ENCODE data around the gene NR5A1. TPM values are rescaled to one million over a fixed set of nuclear protein-coding genes. Genes with fewer than 3 reads are reported as not detected.

Gene NR5A1
- total RNA-seq, 4 donors from 2014 or later: 0.40 TPM; not detected in 3

DNA sequence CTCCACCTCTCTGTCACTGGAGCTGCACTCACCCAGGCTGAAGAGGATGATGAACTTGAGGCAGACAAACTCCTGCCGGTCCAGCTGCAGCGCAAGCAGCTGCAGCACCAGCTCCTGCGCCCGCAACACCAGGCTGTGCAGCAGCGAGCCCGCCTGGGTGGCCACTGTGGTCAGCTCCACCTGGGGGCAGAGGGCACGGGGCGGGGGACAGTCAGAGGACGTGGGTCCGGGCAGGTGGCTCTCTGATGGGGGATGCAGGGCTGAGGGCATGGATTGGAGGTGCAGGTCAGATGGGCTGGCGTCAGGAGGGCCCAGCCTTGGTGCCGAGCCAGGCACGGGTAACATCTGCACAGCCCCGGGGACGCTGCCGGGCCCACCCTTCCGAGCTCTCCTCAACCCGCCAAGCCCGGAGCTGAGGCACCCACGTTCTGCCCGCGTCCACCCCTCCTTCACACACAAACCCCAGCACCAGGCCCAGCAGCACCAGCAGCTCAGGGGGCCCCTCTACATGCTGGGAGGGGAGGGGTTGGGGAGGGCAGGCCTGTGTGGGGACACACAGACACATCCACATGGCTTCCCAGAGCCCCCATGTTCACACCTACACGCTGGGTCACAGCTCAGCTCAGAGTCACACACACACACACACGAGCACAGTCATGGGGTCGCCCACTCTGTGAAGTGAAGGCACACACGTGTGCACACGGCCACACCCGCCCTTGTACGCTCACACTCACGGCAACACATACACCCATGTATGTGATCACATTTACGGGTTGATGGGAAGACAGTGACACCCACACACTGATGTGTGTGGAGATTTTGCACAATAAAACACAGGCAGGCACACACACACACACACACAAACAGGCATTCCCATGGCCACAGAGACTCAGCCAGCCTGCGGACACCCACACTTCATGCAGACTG is 15.9 kb downstream of the NR5A1 start:
- TF ChIP-seq, protein P1, sequence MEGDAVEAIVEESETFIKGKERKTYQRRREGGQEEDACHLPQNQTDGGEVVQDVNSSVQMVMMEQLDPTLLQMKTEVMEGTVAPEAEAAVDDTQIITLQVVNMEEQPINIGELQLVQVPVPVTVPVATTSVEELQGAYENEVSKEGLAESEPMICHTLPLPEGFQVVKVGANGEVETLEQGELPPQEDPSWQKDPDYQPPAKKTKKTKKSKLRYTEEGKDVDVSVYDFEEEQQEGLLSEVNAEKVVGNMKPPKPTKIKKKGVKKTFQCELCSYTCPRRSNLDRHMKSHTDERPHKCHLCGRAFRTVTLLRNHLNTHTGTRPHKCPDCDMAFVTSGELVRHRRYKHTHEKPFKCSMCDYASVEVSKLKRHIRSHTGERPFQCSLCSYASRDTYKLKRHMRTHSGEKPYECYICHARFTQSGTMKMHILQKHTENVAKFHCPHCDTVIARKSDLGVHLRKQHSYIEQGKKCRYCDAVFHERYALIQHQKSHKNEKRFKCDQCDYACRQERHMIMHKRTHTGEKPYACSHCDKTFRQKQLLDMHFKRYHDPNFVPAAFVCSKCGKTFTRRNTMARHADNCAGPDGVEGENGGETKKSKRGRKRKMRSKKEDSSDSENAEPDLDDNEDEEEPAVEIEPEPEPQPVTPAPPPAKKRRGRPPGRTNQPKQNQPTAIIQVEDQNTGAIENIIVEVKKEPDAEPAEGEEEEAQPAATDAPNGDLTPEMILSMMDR (IDR thresholded peaks at IDR 0.05): no peak
- no peak for TF ChIP-seq POLR2A (IDR thresholded peaks at IDR 0.05)
- H3K9me3 ChIP-seq: no peaks in the 10 kb centered on the region
- intact Hi-C loops (cut with DNase I): no loop called here
- DNase-seq: no peak
- H3K27me3 ChIP-seq: no peaks in the 10 kb centered on the region
- no peak overlapping the region for H3K27ac ChIP-seq
- H3K36me3 ChIP-seq: no peaks in the 10 kb centered on the region
- H3K4me3 ChIP-seq (replicated peaks in 1 of 3): no peak overlapping the region
- peaks cover 0 to 9% of the 10 kb centered on the region in 2 donors for H3K4me1 ChIP-seq
- 90% methylated on average over 14 to 31 of the region's 32 CpGs for WGBS, 2 donors

DNA sequence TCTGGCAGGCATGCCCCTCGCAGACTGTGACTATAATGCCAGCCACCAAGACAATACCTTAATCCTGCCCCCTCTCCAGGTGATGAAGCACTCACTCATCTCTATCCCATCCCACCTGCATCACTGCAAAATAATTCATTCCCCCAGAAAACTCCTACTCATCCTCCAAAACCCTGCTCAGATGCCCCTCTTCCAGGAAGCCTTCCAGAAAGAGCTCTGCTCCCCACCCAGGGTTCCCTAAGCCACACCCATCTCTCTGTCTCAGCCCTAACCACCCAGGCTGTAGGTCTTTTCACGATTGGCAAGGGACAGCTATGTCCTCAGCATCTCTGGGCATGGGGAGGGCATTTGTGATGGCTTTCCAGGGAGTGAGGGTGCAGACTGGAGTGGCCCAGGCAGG is 17.2 kb downstream of the NR5A1 start:
- Histone ChIP-seq H3K27me3 (no peaks in the 10 kb centered on the region), H3K4me3 (replicated peaks in 1 of 3) (no peak overlapping the region), H3K4me1 (peaks cover 0 to 9% of the 10 kb centered on the region in 2 donors), H3K36me3 (no peaks in the 10 kb centered on the region), H3K9me3 (no peaks in the 10 kb centered on the region), H3K27ac (no peak overlapping the region)
- intact Hi-C loops (cut with DNase I): no loop called here
- TF ChIP-seq, protein P1 (IDR thresholded peaks at IDR 0.05): no peak
- TF ChIP-seq POLR2A (IDR thresholded peaks at IDR 0.05): no peak
- DNase-seq: no peak
- 86 to 88% methylated on average over 2 of the region's 2 CpGs for WGBS, 2 donors

DNA sequence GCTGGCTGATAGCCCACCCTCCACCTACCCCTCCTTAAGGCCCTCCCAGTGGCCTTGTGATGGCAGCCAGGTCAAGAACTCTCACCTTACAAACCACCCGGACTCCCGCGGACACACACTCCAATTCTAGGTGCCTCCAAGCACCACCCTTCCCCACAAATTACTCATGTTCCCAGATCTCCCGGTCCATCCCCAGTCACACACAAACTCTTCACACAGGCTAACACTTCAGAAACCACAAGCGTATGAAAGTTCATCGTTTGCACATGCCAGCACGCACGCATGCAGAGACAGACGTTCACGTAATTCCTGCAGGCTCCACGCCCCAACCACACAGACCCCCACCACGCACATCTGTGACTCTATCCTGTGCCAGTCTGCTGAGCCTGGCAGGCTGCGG is 18.0 kb downstream of the NR5A1 start:
- no peak overlapping the region for H3K4me3 ChIP-seq (replicated peaks in 1 of 3)

GRCh38 chr9:124488641-124489210 is 18.5 kb downstream of the NR5A1 start:
- intact Hi-C loops (cut with DNase I): no loop called here
- TF ChIP-seq, protein P1 (IDR thresholded peaks at IDR 0.05): no peak
- no peak for TF ChIP-seq POLR2A (IDR thresholded peaks at IDR 0.05)
- no peak for DNase-seq
- H3K4me3 ChIP-seq (replicated peaks in 1 of 3): no peak overlapping the region
- no peak overlapping the region for H3K27ac ChIP-seq
- peaks cover 0 to 9% of the 10 kb centered on the region in 2 donors for H3K4me1 ChIP-seq
- no peaks in the 10 kb centered on the region for H3K9me3 ChIP-seq
- H3K27me3 ChIP-seq: no peaks in the 10 kb centered on the region
- no peaks in the 10 kb centered on the region for H3K36me3 ChIP-seq
- 86 to 93% methylated on average over 6 to 7 of the region's 8 CpGs for WGBS, 2 donors

More for the DNA sequence above, 18.0 kb downstream of the NR5A1 start:
- TF ChIP-seq, protein P1 (IDR thresholded peaks at IDR 0.05): no peak
- TF ChIP-seq POLR2A (IDR thresholded peaks at IDR 0.05): no peak
- Histone ChIP-seq H3K27me3 (no peaks in the 10 kb centered on the region), H3K4me1 (peaks cover 0 to 9% of the 10 kb centered on the region in 2 donors), H3K36me3 (no peaks in the 10 kb centered on the region), H3K9me3 (no peaks in the 10 kb centered on the region), H3K27ac (no peak overlapping the region)
- peak; percentile 16 to 19 for DNase-seq
- WGBS, 2 donors: 29 to 30% methylated on average over 13 of the region's 13 CpGs
- intact Hi-C loops (cut with DNase I): no loop called here

Measured in thyroid gland (tissue), 4 donors.